Fibroblast of the aortic adventitia (primary cell): ENCODE measurements around the gene OR4D2. TPM values are rescaled to one million over a fixed set of nuclear protein-coding genes. Genes with fewer than 3 reads are reported as not detected.
A peak's percentile ranks its signal among the peaks of the same experiment; 100 is the strongest.

Experiments used
- DNase-seq: peaks from one replicate; pipeline ENCODE4 v3.0.0-alpha.2; 2010; ENCODE audit warnings: low read depth
- H3K4me3 ChIP-seq: 2 replicates; pipeline ENCODE4 v1.5.1; 2011; ENCODE audit warnings: low read depth, mild to moderate bottlenecking, control low read depth, low read length, moderate library complexity
- total RNA-seq: library from RNA; depleted of rRNA; stranded (reverse); fragments of >200 nt; gene quantifications from 2 replicates; pipeline ENCODE4 v1.2.3, GENCODE V29; 2012; ENCODE audit warnings: low replicate concordance
- TF ChIP-seq, protein P1 (sequence below): IDR thresholded peaks from 2 replicates; pipeline ENCODE4 v1.5.1; 2011; ENCODE audit warnings: mild to moderate bottlenecking, low read length, control low read depth, inconsistent platforms; ENCODE audit not compliant: insufficient read depth

Gene OR4D2
- total RNA-seq, 1 donor: not detected

DNA sequence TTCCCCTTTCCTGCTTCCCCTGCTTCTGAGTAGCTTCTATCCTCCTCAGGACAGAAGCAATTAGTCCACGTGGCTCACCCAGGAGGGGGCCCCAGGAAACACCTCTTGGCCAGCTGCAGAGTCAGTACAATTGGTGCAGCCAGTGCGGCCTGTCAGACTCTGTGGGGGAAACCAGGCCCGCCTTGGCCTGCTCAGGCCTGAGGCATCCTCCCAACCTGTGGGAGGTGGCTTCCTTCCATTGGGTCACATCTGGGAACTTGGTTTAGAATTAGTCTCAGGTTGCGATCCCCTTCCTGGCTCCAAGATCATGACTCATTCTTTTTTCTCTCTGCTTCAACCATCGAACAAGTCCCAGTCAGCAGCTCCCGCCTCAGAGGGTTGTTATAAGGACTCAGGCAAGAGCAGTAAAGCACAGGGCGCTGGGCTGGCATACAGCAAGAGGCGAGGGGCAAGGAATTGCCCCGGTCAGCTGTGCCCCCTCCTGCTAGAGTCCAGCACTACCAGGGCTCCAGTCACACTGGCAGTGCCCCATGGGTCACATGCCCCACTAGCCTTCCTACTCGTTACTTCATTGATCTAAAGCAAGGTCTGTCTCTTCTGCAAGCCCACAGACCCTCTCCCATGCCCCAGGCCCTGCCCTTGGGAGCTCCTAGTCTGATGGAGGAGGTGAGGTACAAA is 17.7 kb downstream of the OR4D2 start:
- TF ChIP-seq, protein P1, sequence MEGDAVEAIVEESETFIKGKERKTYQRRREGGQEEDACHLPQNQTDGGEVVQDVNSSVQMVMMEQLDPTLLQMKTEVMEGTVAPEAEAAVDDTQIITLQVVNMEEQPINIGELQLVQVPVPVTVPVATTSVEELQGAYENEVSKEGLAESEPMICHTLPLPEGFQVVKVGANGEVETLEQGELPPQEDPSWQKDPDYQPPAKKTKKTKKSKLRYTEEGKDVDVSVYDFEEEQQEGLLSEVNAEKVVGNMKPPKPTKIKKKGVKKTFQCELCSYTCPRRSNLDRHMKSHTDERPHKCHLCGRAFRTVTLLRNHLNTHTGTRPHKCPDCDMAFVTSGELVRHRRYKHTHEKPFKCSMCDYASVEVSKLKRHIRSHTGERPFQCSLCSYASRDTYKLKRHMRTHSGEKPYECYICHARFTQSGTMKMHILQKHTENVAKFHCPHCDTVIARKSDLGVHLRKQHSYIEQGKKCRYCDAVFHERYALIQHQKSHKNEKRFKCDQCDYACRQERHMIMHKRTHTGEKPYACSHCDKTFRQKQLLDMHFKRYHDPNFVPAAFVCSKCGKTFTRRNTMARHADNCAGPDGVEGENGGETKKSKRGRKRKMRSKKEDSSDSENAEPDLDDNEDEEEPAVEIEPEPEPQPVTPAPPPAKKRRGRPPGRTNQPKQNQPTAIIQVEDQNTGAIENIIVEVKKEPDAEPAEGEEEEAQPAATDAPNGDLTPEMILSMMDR: no peak
- peak; percentile 36 for DNase-seq
- no peak overlapping the region for H3K4me3 ChIP-seq

DNA sequence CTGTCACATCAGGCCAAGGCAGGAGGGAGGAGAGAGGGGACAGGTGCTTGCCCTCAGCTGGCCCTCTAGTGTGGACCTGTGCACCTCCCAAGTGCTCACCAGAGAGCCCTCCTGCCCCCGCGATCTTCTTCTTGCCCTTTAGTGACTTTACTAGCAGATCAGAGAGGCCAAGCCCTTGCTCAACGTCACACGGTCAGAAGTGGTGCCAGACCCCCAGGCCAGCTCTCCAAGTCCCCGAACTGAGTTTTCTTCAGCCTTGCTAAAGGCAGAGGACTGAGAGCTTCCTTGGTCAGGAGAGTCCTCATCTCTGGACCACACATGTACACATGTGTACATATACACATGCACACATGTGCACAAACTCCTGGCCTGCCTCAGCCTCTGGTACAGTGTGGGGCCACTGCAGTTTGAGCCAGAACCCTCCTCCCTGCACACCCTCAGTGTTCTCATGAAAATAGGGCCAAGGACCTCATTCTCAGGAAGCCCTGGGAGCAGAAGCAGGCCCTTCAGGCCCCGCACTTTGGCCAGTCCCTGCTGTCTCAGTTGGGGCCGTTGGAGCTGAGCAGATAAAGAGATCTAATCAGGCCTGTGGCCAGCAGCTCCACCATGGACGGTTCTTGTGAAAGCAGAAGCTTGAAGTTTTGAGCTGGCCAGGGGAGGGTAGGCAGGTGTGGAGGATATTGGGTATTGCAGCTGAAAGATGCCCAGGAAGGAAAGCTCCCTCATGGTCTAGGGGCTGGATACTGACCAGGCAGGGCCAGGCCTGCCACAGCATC is 18.4 kb downstream of the OR4D2 start:
- no peak for DNase-seq
- TF ChIP-seq, protein P1: no peak
- H3K4me3 ChIP-seq: no peak overlapping the region

DNA sequence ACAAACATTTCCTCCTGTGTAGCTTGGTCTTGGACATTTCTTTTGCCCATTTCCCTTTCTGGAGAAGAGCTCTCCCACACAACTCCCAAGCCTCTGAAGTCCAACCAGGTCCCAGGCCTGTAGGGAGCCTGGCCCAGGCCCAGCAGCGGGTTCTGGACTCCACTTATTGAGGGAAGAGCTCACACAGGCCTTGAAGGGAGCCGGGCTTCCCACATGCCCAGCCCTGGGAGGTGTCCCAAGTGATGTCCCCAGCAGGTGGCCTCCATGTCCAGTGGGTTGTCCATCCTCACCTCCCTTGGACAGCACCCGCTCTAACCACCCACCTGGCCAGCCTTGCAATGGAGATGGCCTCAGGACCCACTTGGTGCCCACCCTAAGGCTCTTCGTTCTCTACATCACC is 19.8 kb downstream of the OR4D2 start:
- H3K4me3 ChIP-seq: no peak overlapping the region
- TF ChIP-seq, protein P1: no peak
- no peak for DNase-seq

DNA sequence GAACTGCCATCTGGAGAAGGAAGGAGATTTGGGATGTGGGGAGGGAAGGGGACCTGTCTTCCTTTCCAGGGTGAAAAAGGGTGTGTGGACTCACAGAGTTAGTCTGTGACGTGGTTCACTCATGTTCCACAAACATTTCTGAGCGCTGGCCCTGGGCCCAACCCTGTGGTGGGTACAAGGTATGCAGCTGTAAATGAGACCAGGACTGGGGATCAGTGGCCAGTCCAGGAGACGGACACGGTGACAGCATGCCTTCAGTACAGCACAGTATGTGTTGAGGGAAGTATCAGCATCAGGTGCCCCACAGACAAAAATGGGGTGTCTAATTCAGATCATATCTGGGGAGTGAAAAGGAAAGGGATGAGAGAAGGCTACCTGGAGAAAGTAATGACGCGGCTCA is 20.3 kb downstream of the OR4D2 start:
- no peak overlapping the region for H3K4me3 ChIP-seq
- no peak for DNase-seq
- TF ChIP-seq, protein P1: no peak

DNA sequence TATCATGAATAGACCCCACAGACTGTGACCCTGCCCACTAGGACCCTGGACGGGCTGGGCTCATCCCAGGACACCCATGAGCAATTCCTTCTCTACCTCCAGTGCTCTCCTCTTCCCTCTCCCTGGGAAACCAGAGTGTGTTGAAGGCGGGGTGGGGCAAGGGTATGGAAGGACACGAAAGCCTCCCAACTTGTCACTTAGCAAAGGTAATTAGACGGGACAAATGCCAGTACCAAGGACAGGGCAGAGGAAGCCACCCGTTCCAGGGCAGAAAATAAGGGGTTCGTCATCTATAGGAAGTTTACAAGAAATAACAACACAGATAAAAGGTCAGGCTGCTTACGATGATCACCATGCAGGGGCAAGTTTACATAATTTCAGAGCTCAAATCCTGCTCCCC is 20.9 kb downstream of the OR4D2 start:
- H3K4me3 ChIP-seq: no peak overlapping the region
- DNase-seq: no peak
- TF ChIP-seq, protein P1: no peak

DNA sequence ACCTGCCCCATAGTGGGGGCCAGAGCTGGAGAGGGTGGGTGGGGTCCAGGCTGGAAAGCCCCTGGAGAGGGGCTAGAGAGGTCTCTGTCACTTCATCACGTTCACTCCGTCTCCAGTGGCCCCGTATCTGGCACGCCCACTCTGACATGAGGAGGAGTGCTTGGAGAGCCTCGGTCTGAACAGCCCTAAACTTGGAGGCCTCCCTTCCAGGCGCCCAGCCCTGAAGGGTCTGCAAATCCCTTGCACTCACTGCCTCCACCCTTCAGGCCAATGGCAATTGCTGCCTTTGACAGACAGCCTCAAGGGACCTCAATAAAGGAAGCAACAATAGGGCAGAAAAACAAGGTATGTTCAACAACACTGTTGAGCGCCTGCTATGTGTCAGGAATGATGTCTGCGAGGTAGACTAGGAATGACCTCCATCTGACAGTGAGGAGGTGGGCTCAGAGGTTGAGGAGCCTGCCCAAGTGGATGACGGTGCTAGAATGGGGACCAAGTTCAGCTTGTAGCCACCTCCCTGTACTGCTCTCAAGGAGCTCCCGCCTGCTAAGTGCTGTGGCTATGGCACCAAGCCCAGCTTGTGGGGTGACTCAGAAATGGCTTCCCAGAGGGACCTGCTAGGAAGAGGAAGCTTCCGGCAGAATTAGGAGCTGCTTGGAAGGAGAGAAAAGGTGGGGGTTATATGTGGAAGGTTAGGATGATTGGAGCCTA is 22.8 kb downstream of the OR4D2 start:
- peak; percentile 84 for DNase-seq
- no peak overlapping the region for H3K4me3 ChIP-seq
- TF ChIP-seq, protein P1: no peak
